HG03060 (cell line): ENCODE data around the gene JMJD6.
"Not testable (repeated sequence)": the region's sequence is repeated elsewhere in the genome, so short reads cannot be mapped to it uniquely, and the experiment has no call there.

Experiments used
- ATAC-seq: cut with Tn5 transposase; IDR thresholded peaks from one replicate; pipeline ENCODE4 v1.9.1; 2021; ENCODE audit warnings: low read depth, moderate number of reproducible peaks; ENCODE audit not compliant: unreplicated experiment

JMJD6 gene

DNA sequence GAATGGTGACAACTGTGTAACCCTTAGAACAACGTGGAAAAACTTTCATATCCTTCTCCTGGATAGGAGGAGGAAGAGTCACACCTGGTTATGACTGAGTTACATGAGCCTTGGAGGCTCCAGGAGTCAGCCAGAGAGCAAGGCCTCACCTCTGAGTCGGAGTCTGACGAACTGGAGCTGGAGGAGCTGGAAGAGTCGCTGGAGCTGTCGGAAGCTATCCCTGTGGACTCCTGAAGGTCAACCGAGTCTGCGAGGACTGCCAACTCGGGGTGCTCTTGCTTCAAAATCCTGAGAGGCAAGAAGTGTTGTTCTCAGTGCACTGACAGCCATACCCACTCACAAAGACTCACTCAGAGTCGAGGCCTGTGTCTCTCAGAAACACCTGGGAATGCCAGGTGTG lies 6.2 kb downstream of the JMJD6 start:
- ATAC-seq: no peak

DNA sequence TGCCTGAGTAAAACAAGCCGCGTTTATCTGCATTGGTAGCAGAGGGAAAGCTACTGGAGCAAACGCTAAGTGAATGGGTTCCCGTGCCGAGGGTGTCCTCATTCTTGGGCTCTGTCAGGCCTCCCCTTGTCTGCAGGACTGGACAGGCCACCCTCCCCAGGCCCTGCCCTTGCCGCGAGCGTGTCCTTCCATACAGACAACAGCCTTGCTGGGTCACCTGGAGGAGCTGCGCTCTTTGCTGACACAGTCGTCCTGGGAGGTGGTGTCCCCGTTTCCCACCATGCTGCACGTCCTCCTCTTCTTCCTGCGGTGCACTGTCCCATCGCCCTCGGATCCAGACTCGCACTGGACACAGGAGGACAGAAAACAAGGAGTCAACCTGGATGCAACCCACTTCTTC lies 7.9 kb downstream of the JMJD6 start:
- ATAC-seq: no peak

DNA sequence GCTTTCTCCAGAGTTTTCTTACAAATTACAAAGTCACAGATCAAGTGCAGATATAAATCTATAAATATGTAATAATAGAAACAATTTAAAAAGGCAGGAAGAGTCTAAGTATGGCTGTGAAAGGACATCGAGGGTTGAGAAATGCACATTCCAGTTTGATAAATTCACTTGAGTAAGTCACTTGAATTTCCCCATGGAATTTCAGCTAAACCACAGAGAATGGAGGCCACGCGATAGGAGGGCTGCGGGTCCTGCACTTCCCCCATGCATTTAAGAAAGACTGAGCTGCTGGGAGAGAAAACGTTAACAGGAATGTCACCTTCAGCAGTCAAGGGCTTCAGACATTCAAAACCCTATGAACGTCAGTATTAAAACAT lies 9.6 kb downstream of the JMJD6 start:
- ATAC-seq: no peak

DNA sequence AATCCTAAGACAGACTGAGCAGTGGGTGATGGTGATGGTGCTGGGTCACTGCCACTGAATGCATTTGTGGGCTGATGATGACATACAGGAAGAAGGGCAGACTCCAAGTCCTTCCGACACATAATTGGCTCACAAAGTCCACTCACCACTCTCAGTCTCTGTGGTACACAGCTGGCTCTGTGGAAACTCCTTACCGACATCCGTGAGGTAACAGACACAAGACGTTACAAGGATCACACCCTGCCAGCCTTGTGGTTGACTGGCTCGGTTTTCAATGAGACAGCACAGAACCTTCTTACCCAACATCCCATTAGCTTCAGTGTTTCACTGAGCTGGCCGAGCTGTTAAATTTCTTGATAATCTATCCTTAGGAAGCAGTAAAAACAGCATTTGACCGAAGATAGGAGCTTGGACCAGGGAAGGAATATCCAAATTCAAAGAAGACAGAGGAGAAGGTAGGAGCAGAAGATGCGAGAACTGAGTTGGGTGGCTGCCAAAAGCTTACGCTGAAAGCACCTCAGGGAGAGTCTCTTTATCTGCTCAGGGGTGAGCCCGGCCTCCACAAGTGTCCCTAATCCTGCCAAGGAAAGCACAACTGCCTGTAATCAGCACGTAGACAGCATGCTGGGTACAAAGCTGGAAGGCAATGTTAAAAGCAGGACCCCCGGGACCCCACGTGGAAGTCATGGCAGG lies 10.1 kb downstream of the JMJD6 start:
- no peak for ATAC-seq

DNA sequence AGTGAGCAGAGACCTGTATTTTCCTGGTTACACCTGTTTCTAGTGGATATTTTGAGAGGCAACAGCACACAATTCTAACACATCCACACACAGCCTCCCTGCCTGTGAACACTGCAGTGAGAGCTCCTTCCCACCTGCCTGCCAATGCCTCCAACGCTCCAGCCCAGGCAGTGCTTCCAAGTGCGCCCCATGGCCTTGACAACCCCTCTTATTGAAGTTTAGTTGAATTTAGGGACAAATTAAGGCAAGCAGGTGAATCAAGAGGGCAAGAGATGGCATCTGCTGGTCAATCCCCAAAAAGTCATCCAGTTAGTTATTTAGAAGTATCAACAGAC lies 10.9 kb downstream of the JMJD6 start:
- ATAC-seq: no peak

DNA sequence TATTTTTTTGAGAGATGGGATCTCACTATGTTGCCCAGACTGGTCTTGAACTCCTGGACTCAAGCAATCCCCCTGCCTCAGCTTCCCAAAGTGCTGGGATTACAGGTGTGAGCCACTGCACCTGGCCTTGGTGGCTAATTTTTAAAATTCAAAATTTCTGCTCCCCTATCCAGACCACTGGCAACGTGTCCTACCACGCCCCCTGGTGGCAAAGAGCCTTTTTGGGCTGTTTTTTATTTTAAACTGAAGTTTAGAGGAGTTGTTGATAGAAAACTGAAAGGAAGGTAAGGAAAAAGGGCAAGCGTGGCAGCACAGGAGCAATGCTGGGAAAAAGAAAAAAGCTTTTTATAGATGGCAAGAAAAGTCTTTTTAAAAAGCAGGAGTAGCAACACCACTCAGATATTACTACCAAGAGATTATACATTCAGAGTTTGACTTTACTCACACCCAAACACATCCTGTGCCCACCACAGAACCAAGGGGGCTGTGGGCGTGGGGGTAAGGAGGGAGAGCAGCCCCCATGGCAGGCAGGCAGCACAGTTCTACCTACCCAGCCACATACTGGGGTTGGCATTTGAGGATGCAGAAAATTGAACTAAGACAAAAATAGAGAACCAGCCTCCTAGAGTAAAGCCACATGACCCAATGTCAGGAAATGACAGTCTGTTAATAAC lies 11.4 kb downstream of the JMJD6 start:
- ATAC-seq: no peak

DNA sequence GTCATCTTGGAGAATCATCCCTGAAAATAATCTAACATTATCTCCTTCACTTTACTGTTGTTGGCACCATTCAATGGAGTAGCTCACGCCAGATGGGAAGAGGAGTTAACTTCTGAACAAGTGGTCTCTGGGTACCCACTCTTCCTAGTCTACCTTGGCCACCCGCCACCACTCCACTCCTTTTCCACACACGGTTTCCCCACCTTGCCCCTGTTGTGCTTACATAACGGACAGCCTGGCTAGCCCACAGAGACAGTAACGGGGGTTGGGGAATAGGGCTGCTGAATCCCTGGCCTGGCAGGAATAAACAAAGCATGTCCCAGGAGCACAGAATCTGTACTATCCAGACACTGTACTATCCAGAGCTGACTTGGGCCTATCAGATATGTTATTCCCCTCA lies 12.1 kb downstream of the JMJD6 start:
- ATAC-seq: no peak

DNA sequence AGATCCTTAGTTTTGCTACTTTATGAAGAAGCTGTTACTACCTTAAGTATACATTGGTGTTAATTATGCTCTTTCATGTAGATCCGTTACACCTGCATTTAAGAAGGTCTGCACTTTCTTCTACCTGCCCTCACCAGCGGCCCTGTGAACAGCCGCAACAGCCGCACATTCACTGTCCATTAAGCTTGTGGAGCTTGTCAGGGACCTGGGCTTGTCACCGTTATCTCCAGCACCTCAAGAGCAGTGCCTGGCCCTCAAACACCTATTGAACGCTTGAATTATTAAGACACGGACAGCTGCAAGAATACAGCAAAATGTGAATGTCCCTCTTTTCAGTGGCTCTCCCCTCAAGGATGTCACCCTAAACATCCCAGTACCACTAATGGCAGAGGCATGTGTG lies 12.6 kb downstream of the JMJD6 start:
- no peak for ATAC-seq

DNA sequence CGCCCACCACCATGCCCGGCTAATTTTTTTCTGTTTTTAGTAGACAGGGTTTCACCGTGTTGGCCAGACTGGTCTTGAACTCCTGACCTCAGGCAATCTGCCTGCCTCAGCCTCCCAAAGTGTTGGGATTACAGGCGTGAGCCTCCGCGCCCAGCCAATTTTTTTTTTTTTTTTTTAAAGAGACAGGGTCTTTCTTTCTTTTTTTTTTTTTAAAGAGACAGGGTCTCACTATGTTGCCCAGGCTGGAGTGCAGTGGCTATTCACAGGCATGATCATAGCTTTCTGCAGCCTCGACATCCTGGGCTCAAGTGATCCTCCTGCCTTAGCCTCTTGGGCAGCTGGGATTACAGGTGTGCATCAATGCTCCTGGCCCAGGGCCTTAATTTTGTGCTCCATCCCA lies 14.1 kb downstream of the JMJD6 start:
- ATAC-seq: not testable (repeated sequence)

DNA sequence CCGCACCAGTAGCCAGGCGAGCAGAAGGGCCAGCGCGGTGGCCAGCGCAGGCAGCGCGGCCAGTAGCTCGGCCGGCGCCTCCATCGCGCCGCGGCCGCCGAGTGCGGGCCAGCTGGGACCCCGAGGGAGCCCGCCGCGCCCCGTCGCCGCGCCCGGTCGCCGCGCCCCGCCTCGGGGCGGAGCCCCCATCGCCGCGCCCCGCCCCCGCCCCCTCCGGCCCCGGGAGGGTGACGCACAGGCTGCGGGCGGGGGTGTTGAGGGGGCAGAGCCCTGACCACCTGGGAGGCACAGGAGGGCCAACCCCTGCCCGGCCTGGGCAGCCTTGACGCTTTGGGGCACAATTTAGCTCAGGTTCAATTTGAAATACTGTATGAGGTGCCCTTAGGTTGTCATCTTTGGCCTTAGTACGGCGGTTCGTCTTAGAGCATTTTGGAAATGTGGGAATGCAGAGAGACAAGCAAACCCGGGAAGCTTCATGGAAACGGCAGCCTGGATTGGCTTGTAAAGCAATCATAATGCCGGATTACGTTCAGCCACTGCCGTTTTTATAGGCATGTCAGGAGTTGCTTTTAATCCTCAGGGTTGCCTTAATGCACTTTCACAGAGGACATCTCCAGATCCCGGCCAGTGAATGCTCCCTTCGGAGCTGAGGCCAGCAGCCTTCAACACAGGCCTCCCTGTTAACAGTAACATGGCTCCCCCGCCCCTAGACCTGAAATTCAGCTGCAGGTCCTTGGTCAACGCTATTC lies 15.4 kb downstream of the JMJD6 start, which contains the start of gene MXRA7:
MXRA7 (minus strand) TSS at position 103 of the 749 bp plus-strand sequence; CDS start at position 84, 19 bp downstream.
- ATAC-seq: no peak

DNA sequence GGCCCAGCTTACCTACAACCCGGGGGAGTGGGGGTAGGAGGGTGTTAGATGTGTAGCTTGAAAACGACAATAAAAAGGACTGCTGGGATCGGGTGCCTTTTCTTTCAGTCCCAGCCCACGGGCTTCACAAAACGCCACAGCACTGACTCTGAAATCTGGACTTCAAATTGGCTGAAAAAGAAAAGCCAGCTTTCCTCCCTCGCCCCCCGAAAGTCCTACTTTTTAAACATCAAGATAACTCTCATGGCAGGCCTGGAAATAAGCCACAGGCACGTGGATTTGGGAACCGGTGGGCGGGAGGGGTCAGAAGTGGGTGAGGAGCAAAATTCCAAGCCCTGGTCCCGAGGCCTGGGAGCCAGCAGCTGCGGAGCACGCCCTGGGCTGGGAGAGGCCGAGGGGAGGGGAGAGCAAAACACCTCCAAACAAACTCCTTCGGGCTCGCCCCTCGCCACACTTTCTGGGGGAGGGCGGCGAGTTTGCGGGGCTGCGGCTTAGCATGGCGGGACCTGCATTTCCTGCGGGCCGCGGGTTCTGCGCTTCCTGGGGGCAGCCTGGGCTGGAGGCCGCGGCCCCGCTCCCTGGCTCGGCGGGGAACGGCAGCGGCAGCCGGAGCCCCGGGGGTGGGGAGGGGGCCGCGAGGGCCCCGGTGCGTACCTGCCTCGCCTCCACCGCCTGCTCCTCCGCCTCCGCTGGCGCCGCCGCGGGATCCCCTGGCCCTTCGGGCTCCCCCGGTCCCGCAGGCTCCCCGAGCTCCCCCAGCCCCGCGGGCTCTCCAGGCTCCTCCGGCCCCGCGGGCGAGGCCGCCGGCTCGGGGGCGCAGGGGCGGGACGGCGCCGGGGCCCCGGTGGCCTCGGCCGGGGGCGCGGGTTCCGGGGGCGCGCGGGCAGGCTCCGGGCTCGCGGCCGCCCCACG lies 16.2 kb downstream of the JMJD6 start:
- not testable (repeated sequence) for ATAC-seq

DNA sequence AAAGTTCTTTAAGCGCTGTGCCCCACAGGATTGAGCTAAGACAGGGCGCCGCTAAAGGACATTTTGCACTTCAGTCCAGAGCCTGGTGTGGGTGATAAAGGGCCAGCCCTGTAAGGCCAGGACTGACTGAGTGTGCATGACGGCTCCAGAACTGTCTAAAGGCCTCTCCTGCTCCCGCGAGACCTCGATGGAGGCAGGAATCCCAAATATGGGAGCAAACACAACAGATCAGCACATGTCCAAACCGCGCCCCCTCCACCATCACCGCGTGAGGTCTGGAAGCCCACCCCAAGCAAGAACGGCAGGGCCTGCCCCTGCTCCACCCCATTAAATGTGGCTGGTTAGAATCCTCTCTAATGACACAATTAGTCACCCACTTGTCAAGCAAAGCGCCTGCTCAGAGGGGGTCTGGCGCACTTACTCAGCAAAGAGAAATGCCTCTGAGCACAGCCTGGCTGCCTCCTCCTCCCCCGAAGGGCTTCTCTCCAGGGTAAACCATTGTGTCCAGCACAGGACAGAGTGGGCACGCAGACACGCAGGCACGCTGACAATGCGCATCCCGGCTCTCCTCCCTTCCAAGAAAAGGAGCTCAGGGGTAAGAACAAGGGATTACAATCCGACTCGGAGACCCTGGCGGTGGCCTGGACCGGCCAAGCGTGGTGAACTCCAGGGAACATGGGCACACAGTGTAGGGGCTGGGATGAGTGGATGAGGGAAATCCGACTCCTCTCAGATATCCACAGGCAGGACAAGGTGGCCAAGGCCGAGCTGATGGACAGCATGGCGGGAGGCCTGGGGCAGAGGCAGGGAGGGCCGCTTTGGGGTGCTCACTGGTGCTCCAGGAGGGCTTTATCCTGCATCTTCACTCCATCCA lies 17.1 kb downstream of the JMJD6 start:
- no peak for ATAC-seq

DNA sequence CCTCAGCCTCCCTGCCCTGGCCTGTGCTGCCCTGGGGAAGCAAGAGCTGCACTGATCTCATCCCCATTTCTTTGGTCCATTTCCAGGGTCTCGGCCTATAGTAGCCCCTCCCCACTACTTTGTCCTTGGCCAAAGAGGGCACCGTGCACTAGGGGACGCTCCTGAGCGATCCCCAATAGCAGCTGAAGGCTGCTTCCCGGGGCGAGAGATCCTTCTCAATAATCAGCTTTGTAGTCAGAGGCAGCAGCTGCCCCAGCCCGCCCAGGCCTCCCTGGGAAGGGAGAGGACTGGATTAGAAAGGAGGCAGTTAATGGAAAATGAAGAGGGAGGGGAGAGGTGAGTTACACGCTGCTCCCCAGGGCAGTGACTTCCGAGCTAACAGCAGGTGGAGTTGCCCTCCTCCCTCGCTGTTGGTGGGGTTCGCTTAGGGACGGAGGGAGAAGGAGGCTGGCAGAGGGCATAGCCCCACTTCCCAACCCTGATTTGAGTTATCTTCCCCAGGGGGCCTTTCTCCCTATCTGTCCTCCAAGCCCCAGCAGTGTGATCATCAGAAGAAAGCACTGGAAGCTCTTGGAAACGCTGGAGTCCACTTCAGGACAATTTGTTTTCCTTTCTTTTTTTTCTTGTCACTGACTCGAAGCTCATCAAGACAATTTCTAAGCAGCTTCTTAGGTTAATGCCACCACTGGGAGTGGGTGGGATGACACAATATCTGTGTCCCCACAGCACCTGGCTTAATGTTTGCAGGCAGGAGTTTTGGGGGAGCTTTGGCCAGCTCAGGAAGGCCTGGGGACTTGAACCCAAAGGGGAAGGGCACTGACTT lies 18.2 kb downstream of the JMJD6 start:
- ATAC-seq: no peak

DNA sequence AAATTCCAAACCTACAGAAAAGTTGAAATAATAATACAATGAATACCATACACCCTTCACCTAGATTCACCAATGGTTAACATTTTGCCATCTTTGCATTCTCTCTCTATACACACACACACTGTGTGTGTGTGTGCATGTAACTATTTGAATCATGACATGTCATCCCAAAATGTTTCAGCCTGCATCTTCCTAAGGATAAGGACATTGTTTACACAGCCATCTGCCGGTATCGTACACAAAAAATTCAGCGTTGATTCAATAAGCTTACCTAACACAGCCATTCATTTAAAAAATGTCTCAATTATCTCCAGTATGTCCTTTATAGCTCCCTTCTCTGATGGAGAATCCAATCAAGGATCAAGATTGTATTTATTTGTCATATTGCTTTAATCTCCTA lies 19.6 kb downstream of the JMJD6 start:
- ATAC-seq: no peak

DNA sequence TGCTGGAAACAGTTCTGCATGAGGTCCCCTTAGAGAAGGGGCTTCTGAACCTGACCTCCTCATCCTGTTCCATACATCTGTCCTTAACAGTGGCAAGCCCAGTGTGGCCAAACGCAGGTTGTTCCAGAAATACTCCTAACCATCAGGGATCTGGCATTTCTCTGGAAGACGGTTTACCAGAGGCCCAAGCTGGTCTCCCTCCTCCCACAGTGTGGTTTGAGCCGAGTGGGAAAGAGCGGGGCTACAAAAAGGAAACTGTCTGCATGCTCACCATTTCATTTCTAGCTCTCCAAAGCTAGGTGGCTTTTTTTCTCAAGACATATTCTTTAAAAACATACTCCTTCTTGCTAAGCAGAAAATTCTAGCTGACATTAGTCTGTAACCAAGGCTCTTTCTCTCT lies 21.6 kb downstream of the JMJD6 start:
- ATAC-seq: no peak

DNA sequence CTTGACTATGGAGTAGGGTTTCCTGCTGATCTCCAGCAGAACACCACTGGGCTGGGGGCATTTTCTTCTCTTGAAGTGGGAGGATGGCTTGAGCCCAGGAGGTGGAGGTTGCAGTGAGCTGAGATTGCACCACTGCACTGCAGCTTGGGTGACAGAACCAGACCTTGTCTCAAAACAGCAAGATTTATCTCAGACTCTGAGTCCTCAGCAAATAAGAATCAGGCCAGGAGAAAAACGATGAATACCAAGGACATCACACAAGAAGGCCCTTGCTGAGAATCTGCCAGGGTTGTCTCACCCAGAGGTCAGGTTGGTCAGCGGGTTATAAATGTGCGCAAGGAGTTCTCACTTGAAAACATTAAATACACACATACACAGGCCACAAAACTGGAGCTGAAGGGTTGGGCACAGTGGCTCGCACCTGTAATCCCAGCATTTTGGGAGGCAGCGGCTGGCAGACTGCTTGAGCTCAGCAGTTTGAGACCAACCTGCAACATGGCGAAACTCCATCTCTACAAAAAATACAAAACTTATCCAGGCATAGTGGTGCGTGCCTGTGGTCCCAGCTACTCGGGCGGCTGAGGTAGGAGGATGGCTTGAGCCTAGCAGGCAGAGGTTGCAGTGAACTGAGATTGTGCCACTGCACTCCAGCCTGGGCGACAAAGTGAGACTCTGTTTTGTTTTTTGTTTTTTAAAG lies 23.3 kb downstream of the JMJD6 start:
- ATAC-seq: no peak

DNA sequence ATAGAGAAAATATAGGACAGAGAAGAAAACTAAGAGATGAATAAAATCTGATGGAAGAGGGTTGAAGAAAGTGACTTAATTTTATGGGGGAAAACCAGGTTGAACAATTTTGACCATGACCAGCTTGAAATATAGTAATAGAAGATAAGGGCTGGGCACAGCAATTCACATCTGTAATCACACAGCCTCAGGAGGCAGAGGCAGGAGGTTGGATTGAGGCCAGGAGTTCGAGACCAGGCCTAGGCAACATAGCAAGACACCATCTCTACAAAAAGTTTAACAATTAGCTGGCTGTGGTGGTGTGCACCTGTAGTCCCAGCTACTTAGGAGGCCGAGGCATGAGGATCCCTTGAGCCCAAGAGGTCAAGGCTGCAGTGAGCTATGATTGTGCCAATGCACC lies 24.3 kb downstream of the JMJD6 start:
- no peak for ATAC-seq

DNA sequence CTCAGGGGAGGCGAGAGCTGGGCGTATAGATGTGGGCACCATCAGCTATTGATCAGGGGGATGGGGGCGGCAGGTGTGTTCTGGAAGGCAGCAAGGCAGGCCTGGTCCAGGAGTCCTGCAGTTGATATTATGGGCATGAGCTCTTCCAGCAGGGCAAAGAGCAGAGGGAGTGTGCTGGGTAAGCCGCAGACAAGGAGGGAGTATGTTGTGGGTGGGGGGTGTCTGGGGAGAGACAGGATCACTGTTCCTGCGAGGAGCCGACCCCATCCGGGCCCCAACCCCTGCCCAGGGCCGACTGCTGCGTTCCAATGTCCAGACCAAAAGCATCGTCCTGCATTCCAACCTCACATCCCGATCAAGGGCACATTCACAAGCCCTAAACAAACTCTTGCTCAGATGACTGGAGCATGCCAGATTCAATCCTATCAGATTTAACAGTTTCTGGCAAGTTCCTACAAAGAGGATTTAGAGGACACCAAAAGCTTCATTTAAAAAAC lies 24.9 kb downstream of the JMJD6 start:
- ATAC-seq: no peak
